Spleen (tissue), 11 donors: ENCODE data around the gene IFI27. TPM values are rescaled to one million over a fixed set of nuclear protein-coding genes. Genes with fewer than 3 reads are reported as not detected.

Experiments used
- DNase-seq: peaks from one replicate; pipeline ENCODE4 v3.0.0-alpha.2; 2020
- H3K27ac ChIP-seq, 8 donors: fragments of 200-600 bp; sonication (generic) in 7 of 8; 1 replicate in 4 of 8; 2 replicates in 4 of 8; pipeline versions ENCODE4 v1.5.0 to v1.8.0; 2016 to 2021; ENCODE audit warnings: inconsistent platforms in 4 of 8, mild to moderate bottlenecking in 4 of 8, moderate library complexity in 1 of 8
- H3K27me3 ChIP-seq, 7 donors: fragments of 200-600 bp; sonication (generic) in 6 of 7; replicated peaks in 1 of 7; 1 replicate in 4 of 7; 2 replicates in 3 of 7; pipeline versions ENCODE4 v1.5.0 to v1.8.0; 2016 to 2021; ENCODE audit warnings: inconsistent platforms in 3 of 7, mild to moderate bottlenecking in 1 of 7
- H3K36me3 ChIP-seq, 6 donors: fragments of 200-600 bp; sonication (generic) in 5 of 6; 1 replicate in 4 of 6; 2 replicates in 2 of 6; pipeline versions ENCODE4 v1.5.0 to v1.8.0; 2016 to 2021; ENCODE audit warnings: inconsistent platforms in 2 of 6
- H3K4me1 ChIP-seq, 6 donors: fragments of 200-600 bp; sonication (generic) in 5 of 6; 1 replicate in 3 of 6; 2 replicates in 3 of 6; pipeline versions ENCODE4 v1.5.0 to v1.8.0; 2016 to 2021; ENCODE audit warnings: inconsistent platforms in 3 of 6
- H3K4me3 ChIP-seq, 8 donors: fragments of 200-600 bp; sonication (generic) in 7 of 8; 1 replicate in 4 of 8; 2 replicates in 4 of 8; pipeline versions ENCODE4 v1.5.0 to v1.8.0; 2016 to 2021; ENCODE audit warnings: inconsistent platforms in 4 of 8, mild to moderate bottlenecking in 4 of 8, moderate library complexity in 2 of 8
- H3K9me3 ChIP-seq, 8 donors: fragments of 200-600 bp; sonication (generic) in 7 of 8; 1 replicate in 4 of 8; 2 replicates in 4 of 8; pipeline versions ENCODE4 v1.5.0 to v1.8.0; 2016 to 2021; ENCODE audit warnings: inconsistent platforms in 4 of 8
- POLR2A ChIP-seq, 3 donors: fragments of 450-650 bp; IDR thresholded peaks; one replicate each; pipeline ENCODE4 v1.5.1; 2017; ENCODE audit warnings: antibody characterized with exemption in 3 of 3, mild to moderate bottlenecking in 1 of 3
- POLR2AphosphoS5 ChIP-seq, 3 donors: sonication (generic); formaldehyde crosslinking; IDR thresholded peaks; one replicate each; pipeline ENCODE4 v1.5.1; 2017; ENCODE audit warnings: antibody characterized with exemption in 3 of 3
- WGBS, 5 donors: extraction: QIAGEN DNeasy Blood & Tissue Kit in 3 of 5; methylation state at CpG; one replicate each; pipeline versions ENCODE4 v1.1.5 to v1.1.7; 2013 to 2018; 5-methylcytosine and 5-hydroxymethylcytosine counted together
- intact Hi-C: fragments of 100-400 bp; cut with DNase I; formaldehyde crosslinking; loops from one replicate; pipeline ENCODE4 v1.15.0; 2023; ENCODE audit warnings: low total_unique reads
- polyA plus RNA-seq, 3 donors: library from polyadenylated mRNA; stranded (reverse); fragments of 200-250 nt; gene quantifications; one replicate each; pipeline ENCODE4 v1.2.1, GENCODE V29; 2013
- total RNA-seq, 7 donors: library from RNA; depleted of rRNA in 3 of 7; stranded (reverse); fragments of >200 nt in 3 of 7; fragmentation: NEBNext Ultra II Directional in 4 of 7; extraction: Animal tissue kit (Norgen Biotek cat#: 25700) in 4 of 7; gene quantifications; one replicate each; pipeline versions ENCODE4 v1.1.0 to v1.2.1, GENCODE V29; 2016 to 2021
- TF ChIP-seq, protein P1 (sequence below), 11 experiments: fragments of 200-600 bp in 7 of 11; fragments of 450-650 bp in 4 of 11; sonication (generic) in 4 of 11; IDR thresholded peaks in 8 of 11; conservative IDR thresholded peaks in 3 of 11; 1 replicate in 7 of 11; 2 replicates in 4 of 11; pipeline versions ENCODE4 v1.4.0 to v1.8.0; 2016 to 2021; ENCODE audit warnings: antibody characterized with exemption in 11 of 11, inconsistent platforms in 4 of 11, mild to moderate bottlenecking in 1 of 11
- donor health status: healthy with polysubstance abuse.
- donor health status: DM: no; HTN: no; CAD: no; lungs with moderate emphysema.
- donor health status: DM: no; HTN: no; CAD: no.
- donor health status: Bipolar disorder and iron deficiency.
- donor health status: healthy.
- donor health status: DM: no; HTN: no; CAD: no.
- donor health status: DM: yes; HTN: yes; CAD: no.

IFI27 gene
- total and polyA plus RNA-seq, 10 donors, result 304 to 1,170 (median 719) TPM

DNA sequence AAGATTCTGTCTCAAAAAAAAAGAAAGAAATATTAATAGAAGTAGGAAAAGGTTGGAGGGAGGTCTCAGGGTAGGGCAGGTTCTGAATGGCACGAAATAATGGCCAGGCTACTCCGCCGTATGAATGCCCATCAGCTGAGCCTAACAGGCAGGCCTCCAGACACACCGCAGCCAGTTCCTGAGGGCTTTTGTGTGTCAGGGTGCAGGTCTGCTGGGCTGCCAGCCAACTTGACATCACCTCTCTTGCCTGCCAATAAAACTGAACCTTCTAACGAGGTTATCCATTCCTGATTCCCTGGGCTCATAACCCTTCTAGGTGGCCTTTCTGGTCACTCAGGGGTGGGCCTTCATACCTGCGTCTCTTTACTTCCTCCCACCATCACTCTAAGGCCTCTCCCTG is 3.0 kb downstream of the IFI27 start:
- no peak for DNase-seq
- peaks cover 0 to 51% (median 27%) of the 10 kb centered on the region in 6 donors for H3K4me1 ChIP-seq
- peak overlapping the region; percentile 5 to 96 (median 90) for H3K27ac ChIP-seq
- no peaks in the 10 kb centered on the region for H3K9me3 ChIP-seq
- H3K27me3 ChIP-seq, result peaks cover 0 to 16% (median 0%) of the 10 kb centered on the region in 7 donors
- H3K36me3 ChIP-seq, result peaks cover 0 to 15% (median 0%) of the 10 kb centered on the region in 6 donors
- intact Hi-C loops, result no loop called here
- WGBS, 5 donors, result 50 to 69% (median 67%) methylated on average over 6 of the region's 6 CpGs
- H3K4me3 ChIP-seq, result peak overlapping the region in 7 of 8 donors; percentile 7 to 69 (median 46)
- TF ChIP-seq POLR2AphosphoS5 (IDR thresholded peaks at IDR 0.05), result peak in 2 of 3 donors; percentile 21 to 58
- TF ChIP-seq POLR2A (IDR thresholded peaks at IDR 0.05), result no peak

DNA sequence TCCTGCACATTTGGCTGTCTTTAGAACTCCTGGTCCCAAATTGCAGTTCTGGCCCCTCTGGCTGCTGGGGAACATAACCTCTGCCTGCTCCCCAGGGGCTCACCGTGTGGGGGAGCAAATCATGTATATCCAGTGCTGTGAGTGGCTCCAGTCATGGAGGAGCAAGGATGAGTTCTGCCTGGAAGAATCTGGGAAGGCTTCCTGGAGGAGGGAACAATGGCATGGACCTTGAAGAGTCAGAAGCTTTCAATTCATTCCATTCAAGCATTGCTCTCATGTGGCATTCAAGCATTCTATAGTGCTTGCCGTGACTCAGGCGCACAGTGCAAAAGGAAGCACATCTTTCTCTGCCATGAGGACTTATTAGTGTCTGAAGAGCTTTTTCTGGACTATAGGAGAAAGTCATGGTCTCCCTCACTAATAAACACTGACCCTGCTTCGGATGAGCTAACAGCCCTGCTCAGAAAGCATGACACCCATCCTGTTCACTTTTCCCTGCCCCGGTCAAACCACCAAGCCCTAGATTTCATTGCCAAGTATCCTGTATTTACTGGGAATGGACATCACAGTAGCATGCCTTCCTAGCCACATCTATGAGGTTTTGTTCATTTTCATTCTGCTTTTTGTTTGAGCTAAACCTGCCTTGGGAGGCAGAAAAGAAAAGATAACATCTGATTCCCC is 3.5 kb downstream of the IFI27 start:
- intact Hi-C loops, result no loop called here
- peaks cover 0 to 3% (median 1%) of the 10 kb centered on the region in 8 donors for H3K9me3 ChIP-seq
- peaks cover 0 to 16% (median 0%) of the 10 kb centered on the region in 7 donors for H3K27me3 ChIP-seq
- TF ChIP-seq POLR2AphosphoS5 (IDR thresholded peaks at IDR 0.05), result no peak
- TF ChIP-seq POLR2A (IDR thresholded peaks at IDR 0.05), result no peak
- TF ChIP-seq, protein P1, sequence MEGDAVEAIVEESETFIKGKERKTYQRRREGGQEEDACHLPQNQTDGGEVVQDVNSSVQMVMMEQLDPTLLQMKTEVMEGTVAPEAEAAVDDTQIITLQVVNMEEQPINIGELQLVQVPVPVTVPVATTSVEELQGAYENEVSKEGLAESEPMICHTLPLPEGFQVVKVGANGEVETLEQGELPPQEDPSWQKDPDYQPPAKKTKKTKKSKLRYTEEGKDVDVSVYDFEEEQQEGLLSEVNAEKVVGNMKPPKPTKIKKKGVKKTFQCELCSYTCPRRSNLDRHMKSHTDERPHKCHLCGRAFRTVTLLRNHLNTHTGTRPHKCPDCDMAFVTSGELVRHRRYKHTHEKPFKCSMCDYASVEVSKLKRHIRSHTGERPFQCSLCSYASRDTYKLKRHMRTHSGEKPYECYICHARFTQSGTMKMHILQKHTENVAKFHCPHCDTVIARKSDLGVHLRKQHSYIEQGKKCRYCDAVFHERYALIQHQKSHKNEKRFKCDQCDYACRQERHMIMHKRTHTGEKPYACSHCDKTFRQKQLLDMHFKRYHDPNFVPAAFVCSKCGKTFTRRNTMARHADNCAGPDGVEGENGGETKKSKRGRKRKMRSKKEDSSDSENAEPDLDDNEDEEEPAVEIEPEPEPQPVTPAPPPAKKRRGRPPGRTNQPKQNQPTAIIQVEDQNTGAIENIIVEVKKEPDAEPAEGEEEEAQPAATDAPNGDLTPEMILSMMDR (IDR thresholded peaks at IDR 0.05 in 8 of 11, conservative IDR thresholded peaks at IDR 0.05 in 3 of 11), result no peak
- peak overlapping the region in 6 of 8 donors; percentile 7 to 69 (median 46) for H3K4me3 ChIP-seq
- 55 to 91% (median 73%) methylated on average over 5 of the region's 5 CpGs for WGBS, 5 donors
- peak overlapping the region; percentile 55 to 96 (median 90) for H3K27ac ChIP-seq
- DNase-seq, result no peak
- peaks cover 0 to 15% (median 0%) of the 10 kb centered on the region in 6 donors for H3K36me3 ChIP-seq
- H3K4me1 ChIP-seq, result peaks cover 0 to 51% (median 27%) of the 10 kb centered on the region in 6 donors

DNA sequence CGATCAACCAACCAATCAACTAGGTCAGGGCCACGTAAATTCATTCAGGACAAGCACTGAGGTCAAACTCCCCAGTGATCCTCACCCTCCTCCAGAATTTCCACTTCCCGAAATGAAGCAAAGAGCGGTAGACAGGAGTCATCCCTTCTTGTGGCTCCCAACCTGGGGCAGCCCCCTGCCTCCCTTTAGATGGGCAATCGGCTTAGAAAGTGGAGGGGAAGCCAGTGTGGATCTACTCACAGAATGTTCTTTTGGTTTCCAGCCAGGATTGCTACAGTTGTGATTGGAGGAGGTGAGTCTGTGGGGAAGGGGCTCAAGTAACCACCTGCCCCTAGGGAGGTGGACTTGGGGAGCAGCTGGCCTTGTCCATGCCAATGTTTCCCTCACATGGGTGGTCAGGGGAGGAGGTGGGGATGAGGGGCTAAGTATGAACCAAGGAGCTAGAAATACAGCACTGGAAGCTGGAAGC is 4.1 kb downstream of the IFI27 start:
- WGBS, 5 donors, result 49 to 75% (median 70%) methylated on average over 5 of the region's 5 CpGs

DNA sequence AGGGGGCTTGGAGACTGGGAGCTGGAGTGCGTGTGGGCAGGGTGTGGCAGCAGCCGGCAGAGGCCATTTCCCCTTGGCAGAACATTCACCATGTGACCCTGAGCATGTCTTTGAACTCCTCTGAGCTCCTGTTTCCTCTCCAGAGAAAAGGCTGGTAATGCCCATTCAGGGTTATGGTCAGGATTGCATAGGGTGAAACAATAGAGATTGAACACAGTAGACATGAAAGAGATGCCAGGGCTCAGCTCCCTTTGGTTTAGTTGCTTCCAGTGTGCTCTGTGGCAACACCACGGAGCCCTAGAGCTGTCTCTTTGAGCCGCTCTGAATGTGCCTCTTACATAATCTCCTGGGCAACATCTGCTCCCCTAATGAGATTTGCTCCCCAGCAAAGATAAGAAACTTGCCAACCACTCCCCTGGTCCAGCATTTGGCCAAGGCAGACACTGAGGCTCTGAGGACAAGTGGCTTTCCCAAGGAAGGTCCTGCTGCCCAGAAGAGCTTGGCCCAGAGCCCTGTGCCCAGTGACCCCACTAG is 4.6 kb downstream of the IFI27 start:
- Histone ChIP-seq H3K27me3 (peaks cover 0 to 16% (median 0%) of the 10 kb centered on the region in 7 donors), H3K36me3 (peaks cover 0 to 15% (median 0%) of the 10 kb centered on the region in 6 donors), H3K4me1 (peaks cover 0 to 44% (median 22%) of the 10 kb centered on the region in 6 donors), H3K4me3 (peak overlapping the region in 2 of 8 donors; percentile 58 to 69), H3K9me3 (peaks cover 0 to 13% (median 12%) of the 10 kb centered on the region in 8 donors), H3K27ac (peak overlapping the region; percentile 57 to 96 (median 89))
- no peak for DNase-seq
- intact Hi-C loops, result no loop called here
- TF ChIP-seq, protein P1 (IDR thresholded peaks at IDR 0.05 in 8 of 11, conservative IDR thresholded peaks at IDR 0.05 in 3 of 11), result no peak
- peak in 2 of 3 donors; percentile 72 to 85 for TF ChIP-seq POLR2AphosphoS5 (IDR thresholded peaks at IDR 0.05)
- no peak for TF ChIP-seq POLR2A (IDR thresholded peaks at IDR 0.05)
- 17 to 43% (median 22%) methylated on average over 4 of the region's 4 CpGs for WGBS, 5 donors

More for the DNA sequence above, 4.1 kb downstream of the IFI27 start:
- Histone ChIP-seq H3K4me1 (peaks cover 0 to 48% (median 27%) of the 10 kb centered on the region in 6 donors), H3K27ac (peak overlapping the region; percentile 55 to 96 (median 89)), H3K9me3 (peaks cover 0 to 8% (median 7%) of the 10 kb centered on the region in 8 donors), H3K4me3 (peak overlapping the region in 2 of 8 donors; percentile 58 to 69), H3K36me3 (peaks cover 0 to 15% (median 0%) of the 10 kb centered on the region in 6 donors), H3K27me3 (peaks cover 0 to 16% (median 0%) of the 10 kb centered on the region in 7 donors)
- intact Hi-C loops, result no loop called here
- TF ChIP-seq, protein P1 (IDR thresholded peaks at IDR 0.05 in 8 of 11, conservative IDR thresholded peaks at IDR 0.05 in 3 of 11), result no peak
- TF ChIP-seq POLR2AphosphoS5 (IDR thresholded peaks at IDR 0.05) (no peak), POLR2A (IDR thresholded peaks at IDR 0.05) (no peak)
- no peak for DNase-seq
